ENCODE results near the gene RORB.
"Not testable (repeated sequence)": the region's sequence is repeated elsewhere in the genome, so short reads cannot be mapped to it uniquely, and the experiment has no call there.

The RORB gene

DNA sequence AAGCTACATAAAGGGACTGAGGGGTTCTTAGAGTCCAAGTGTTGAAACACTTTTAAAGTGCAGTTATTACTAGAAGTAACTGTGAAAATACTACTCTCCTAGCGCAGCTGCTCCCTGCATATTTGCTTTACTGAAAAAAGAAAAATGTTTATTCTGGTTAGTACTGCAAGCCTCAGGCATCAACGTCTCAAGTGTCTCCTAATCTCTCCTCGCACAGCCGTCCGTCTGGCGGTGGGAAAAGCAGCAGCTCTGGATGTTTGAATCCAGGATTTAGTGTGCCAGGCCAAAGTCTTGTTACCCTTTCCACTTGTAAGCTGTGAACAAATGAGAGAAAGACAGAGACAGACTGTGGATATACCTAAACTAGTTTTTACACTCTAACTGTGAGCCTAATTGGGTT, 31.1 kb downstream of the RORB start:
- no peak for TF ChIP-seq CTCF (IDR thresholded peaks at IDR 0.05; ENCODE audit: low read depth, low read length)
- DNase-seq (ENCODE audit: extremely low read depth, low read depth) = no peak

DNA sequence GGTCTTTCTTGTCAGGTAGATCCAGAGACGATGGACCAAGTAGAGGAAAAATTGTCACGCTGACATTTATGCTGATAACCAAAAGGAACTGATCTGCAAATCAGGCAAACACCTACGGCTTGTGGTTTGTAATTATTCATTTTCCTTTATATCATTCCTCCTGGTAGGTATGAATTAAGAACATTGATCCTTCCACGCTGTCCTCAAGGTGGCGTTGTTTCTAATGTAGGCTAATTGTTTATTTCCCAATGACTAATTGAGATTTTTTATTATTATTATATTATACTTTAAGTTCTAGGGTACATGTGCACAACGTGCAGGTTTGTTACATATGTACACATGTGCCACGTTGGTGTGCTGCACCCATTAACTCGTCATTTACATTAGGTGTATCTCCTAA, 33.3 kb downstream of the RORB start:
- DNase-seq (ENCODE audit: extremely low read depth, low read depth) = not testable (repeated sequence)

DNA sequence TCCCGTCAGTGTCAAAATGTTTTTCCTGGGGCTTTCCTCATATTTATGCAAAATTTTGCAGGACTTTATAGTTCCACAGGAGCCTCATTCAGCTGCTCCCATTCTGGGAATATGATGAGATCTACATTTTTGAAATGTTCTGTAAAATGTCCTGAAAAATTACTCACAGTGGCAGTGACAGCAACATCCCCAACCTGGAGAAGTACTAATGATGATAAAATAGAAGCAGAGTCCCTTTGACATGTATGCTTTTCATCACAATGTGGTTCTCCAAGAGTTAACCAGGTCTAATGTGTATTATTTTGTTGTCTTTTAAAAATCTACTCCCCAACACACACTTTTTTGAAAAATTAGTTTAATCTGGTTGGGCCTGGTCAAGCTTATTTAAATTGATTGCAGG, 36.1 kb downstream of the RORB start:
- DNase-seq (ENCODE audit: extremely low read depth, low read depth) = no peak
- no peak for TF ChIP-seq CTCF (IDR thresholded peaks at IDR 0.05; ENCODE audit: low read depth, low read length)

DNA sequence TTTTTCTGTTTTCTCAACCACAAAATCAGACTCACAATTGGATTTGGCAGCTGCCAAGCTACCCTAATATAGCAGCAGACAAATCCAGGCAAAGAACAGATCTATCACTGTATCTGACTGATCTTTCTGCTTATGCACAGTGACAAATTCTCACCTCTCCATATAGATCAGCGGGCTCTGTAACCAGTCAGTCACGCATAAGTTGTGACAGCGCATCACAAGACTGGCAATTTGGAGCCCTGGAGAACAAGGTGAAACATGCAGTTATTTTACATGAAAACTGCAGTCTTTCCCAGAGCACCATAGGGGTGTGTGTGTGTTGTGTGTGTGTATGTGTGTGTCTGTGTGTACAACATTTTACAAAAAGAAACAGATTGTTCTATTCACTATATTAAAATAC, 37.7 kb downstream of the RORB start:
- no peak for TF ChIP-seq CTCF (IDR thresholded peaks at IDR 0.05; ENCODE audit: low read depth, low read length)
- no peak for DNase-seq (ENCODE audit: extremely low read depth, low read depth)

DNA sequence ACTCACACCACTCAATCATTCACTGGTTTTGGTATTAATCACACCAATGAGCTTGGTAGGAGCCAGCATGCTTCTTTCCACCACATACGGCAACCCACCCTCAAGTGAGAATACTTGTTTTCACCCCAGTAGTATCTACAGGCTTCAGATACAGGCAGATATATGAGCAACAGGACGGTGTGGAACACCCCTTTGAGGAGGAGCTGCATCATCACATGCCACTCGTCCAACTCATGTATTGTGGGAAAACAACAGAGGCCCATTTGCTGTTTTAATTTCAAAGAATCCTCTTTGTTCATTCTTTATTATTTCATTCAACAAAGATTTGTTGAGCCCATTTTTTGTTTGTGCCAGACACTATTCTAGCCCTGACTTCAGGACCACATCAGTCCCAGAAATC, 46.0 kb downstream of the RORB start:
- no peak for DNase-seq (ENCODE audit: extremely low read depth, low read depth)
- TF ChIP-seq CTCF (IDR thresholded peaks at IDR 0.05; ENCODE audit: low read depth, low read length) = no peak

GRCh38 chr9:74551266-74551665, 54.1 kb downstream of the RORB start:
- TF ChIP-seq CTCF (IDR thresholded peaks at IDR 0.05; ENCODE audit: low read depth, low read length) = no peak
- DNase-seq (ENCODE audit: extremely low read depth, low read depth) = no peak

GRCh38 chr9:74554751-74555419, 57.8 kb downstream of the RORB start:
- DNase-seq (ENCODE audit: extremely low read depth, low read depth) = no peak
- no peak for TF ChIP-seq CTCF (IDR thresholded peaks at IDR 0.05; ENCODE audit: low read depth, low read length)

DNA sequence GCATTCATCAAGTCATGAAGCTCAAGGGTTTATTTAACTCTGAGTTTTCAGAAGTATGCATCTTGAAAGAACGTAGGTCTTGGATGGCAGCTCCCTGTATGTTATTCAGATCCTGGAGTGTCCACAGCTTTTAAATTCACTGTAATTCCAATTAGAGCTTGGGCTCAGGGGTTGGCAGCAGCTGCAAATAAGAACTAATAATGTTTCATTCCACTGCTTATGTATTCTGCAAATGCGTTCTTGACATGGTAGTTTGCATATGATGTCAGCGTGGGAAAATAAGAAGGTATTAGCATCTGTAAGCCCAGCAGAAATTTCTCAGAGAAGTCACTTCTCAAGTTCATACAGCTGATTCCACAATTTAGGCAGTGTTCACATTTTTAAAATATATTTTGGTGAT, 58.4 kb downstream of the RORB start:
- no peak for TF ChIP-seq CTCF (IDR thresholded peaks at IDR 0.05; ENCODE audit: low read depth, low read length)
- no peak for DNase-seq (ENCODE audit: extremely low read depth, low read depth)
